ENCODE data around the gene RPL5.
"Not testable (repeated sequence)": the region's sequence is repeated elsewhere in the genome, so short reads cannot be mapped to it uniquely, and the experiment has no call there.

The RPL5 gene

GRCh38 chr1:92831762-92832536 is at the start of gene RPL5:
TSS of gene RPL5 (plus strand) at chr1:92832040. CDS start at chr1:92832115, 75 bp downstream.
- peak within 1 kb of the TSS; percentile 94 for H3K27ac ChIP-seq
- TF ChIP-seq CTCF (conservative IDR thresholded peaks at IDR 0.05) (peak; percentile 99), ZFX (IDR thresholded peaks at IDR 0.05) (peak; percentile 83)

- not testable (repeated sequence) for H3K27ac ChIP-seq
These were observed 48.3 kb upstream of the RPL5 start for GRCh38 chr1:92783550-92783949.

- TF ChIP-seq ZFX (IDR thresholded peaks at IDR 0.05) (no peak), CTCF (conservative IDR thresholded peaks at IDR 0.05) (no peak)
- peak overlapping the region; percentile 76 for H3K27ac ChIP-seq
These were observed 47.7 kb upstream of the RPL5 start for GRCh38 chr1:92784021-92784638.

- H3K27ac ChIP-seq: peak within 1 kb of the TSS; percentile 76
- TF ChIP-seq CTCF (conservative IDR thresholded peaks at IDR 0.05): no peak; the same call in 1 of the 2 replicates
- TF ChIP-seq ZFX (IDR thresholded peaks at IDR 0.05): peak; percentile 84
These were observed 47.0 kb upstream of the RPL5 start, which contains the start of gene EVI5 for GRCh38 chr1:92784639-92785500. TSS of gene EVI5 (minus strand) at chr1:92785108. CDS start at chr1:92736546, 48,562 bp downstream.

GRCh38 chr1:92786111-92786901 is 45.5 kb upstream of the RPL5 start:
- TF ChIP-seq CTCF (conservative IDR thresholded peaks at IDR 0.05) (no peak), ZFX (IDR thresholded peaks at IDR 0.05) (no peak)
- peak overlapping the region; percentile 76; the same call in 1 of the 2 replicates for H3K27ac ChIP-seq

GRCh38 chr1:92790081-92790480 is 41.8 kb upstream of the RPL5 start:
- TF ChIP-seq ZFX (IDR thresholded peaks at IDR 0.05) (no peak), CTCF (conservative IDR thresholded peaks at IDR 0.05) (no peak)
- no peak overlapping the region for H3K27ac ChIP-seq

GRCh38 chr1:92790867-92791266 is 41.0 kb upstream of the RPL5 start:
- H3K27ac ChIP-seq: no peak overlapping the region
- TF ChIP-seq ZFX (IDR thresholded peaks at IDR 0.05) (no peak), CTCF (conservative IDR thresholded peaks at IDR 0.05) (no peak)

All from C4-2B (cell line).